ENCODE results near the gene SPRED3.
"Not testable (repeated sequence)": the region's sequence is repeated elsewhere in the genome, so short reads cannot be mapped to it uniquely, and the experiment has no call there.

Gene SPRED3

GRCh38 chr19:38417544-38418506 is 29.3 kb downstream of the SPRED3 start:
- DNase-seq (ENCODE audit: low read depth in 2 of 2): no peak

- no peak for DNase-seq (ENCODE audit: low read depth in 2 of 2)
Measured at GRCh38 chr19:38420935-38421334, 32.4 kb downstream of the SPRED3 start.

- DNase-seq (ENCODE audit: low read depth in 2 of 2): no peak
Measured at GRCh38 chr19:38421856-38422255, 33.4 kb downstream of the SPRED3 start.

GRCh38 chr19:38422438-38422837 is 33.9 kb downstream of the SPRED3 start:
- DNase-seq (ENCODE audit: low read depth in 2 of 2): no peak

GRCh38 chr19:38424272-38424671 is 35.8 kb downstream of the SPRED3 start:
- no peak for DNase-seq (ENCODE audit: low read depth in 2 of 2)

- DNase-seq (ENCODE audit: low read depth in 2 of 2): no peak
Measured at GRCh38 chr19:38425222-38425809, 36.8 kb downstream of the SPRED3 start.

- DNase-seq (ENCODE audit: low read depth in 2 of 2): no peak
Measured at GRCh38 chr19:38425810-38426466, 37.4 kb downstream of the SPRED3 start, which contains the start of gene RASGRP4. Gene RASGRP4 (minus strand): TSS chr19:38426219. CDS start chr19:38426091, 128 bp downstream.

GRCh38 chr19:38427035-38427677 is 38.7 kb downstream of the SPRED3 start:
- DNase-seq (ENCODE audit: low read depth in 2 of 2): not testable (repeated sequence)

GRCh38 chr19:38429055-38429810 is 40.7 kb downstream of the SPRED3 start:
- no peak for DNase-seq (ENCODE audit: low read depth in 2 of 2)

- DNase-seq (ENCODE audit: low read depth in 2 of 2): no peak
Measured at GRCh38 chr19:38429811-38430156, 41.3 kb downstream of the SPRED3 start.

GRCh38 chr19:38430931-38431330 is 42.4 kb downstream of the SPRED3 start:
- DNase-seq (ENCODE audit: low read depth in 2 of 2): no peak

- no peak for DNase-seq (ENCODE audit: low read depth in 2 of 2)
Measured at GRCh38 chr19:38433268-38433733, 44.8 kb downstream of the SPRED3 start, which contains the start of gene RYR1. Gene RYR1 (plus strand): TSS chr19:38433691. CDS start chr19:38433830, 139 bp downstream.

GRCh38 chr19:38434549-38435051 is 46.1 kb downstream of the SPRED3 start:
- DNase-seq (ENCODE audit: low read depth in 2 of 2): no peak

GRCh38 chr19:38437295-38437694 is 48.8 kb downstream of the SPRED3 start:
- DNase-seq (ENCODE audit: low read depth in 2 of 2): no peak

- no peak for DNase-seq (ENCODE audit: low read depth in 2 of 2)
Measured at GRCh38 chr19:38437917-38438316, 49.4 kb downstream of the SPRED3 start.

GRCh38 chr19:38440592-38440991 is 52.1 kb downstream of the SPRED3 start:
- DNase-seq (ENCODE audit: low read depth in 2 of 2): no peak

- DNase-seq (ENCODE audit: low read depth in 2 of 2): no peak
Measured at GRCh38 chr19:38441657-38442348, 53.3 kb downstream of the SPRED3 start.

GRCh38 chr19:38442736-38443135 is 54.2 kb downstream of the SPRED3 start:
- no peak for DNase-seq (ENCODE audit: low read depth in 2 of 2)

GRCh38 chr19:38443458-38443999 is 55.0 kb downstream of the SPRED3 start:
- no peak for DNase-seq (ENCODE audit: low read depth in 2 of 2)

- no peak for DNase-seq (ENCODE audit: low read depth in 2 of 2)
Measured at GRCh38 chr19:38444026-38444425, 55.5 kb downstream of the SPRED3 start.
